Thyroid gland (tissue), 4 donors: Measurements from ENCODE around the gene ZSCAN1. TPM values are rescaled to one million over a fixed set of nuclear protein-coding genes. Genes with fewer than 3 reads are reported as not detected.

ENCODE experiments used
- DNase-seq, 2 donors: peaks; one replicate each; pipeline ENCODE4 v3.0.0-alpha.2; 2019
- H3K27ac ChIP-seq, 3 donors: fragments of 200-600 bp; sonication (generic); 1 replicate in 2 of 3; 2 replicates in 1 of 3; pipeline ENCODE4 v1.5.1; 2016 to 2019; ENCODE audit warnings: mild to moderate bottlenecking in 1 of 3, moderate library complexity in 1 of 3
- H3K27me3 ChIP-seq: fragments of 200-600 bp; sonication (generic); one replicate; pipeline ENCODE4 v1.5.1; 2019
- H3K36me3 ChIP-seq, 2 donors: fragments of 200-600 bp; sonication (generic); one replicate each; pipeline ENCODE4 v1.5.1; 2016 to 2019
- H3K4me1 ChIP-seq, 2 donors: fragments of 200-600 bp; sonication (generic); one replicate each; pipeline ENCODE4 v1.5.1; 2017 to 2019
- H3K4me3 ChIP-seq, 3 donors: fragments of 200-600 bp; sonication (generic); replicated peaks in 1 of 3; 1 replicate in 2 of 3; 2 replicates in 1 of 3; pipeline ENCODE4 v1.5.1; 2016; ENCODE audit warnings: mild to moderate bottlenecking in 1 of 3
- H3K9me3 ChIP-seq: fragments of 200-600 bp; sonication (generic); one replicate; pipeline ENCODE4 v1.5.1; 2017
- POLR2A ChIP-seq, 2 donors: fragments of 450-650 bp; IDR thresholded peaks; one replicate each; pipeline ENCODE4 v1.6.1; 2017; ENCODE audit warnings: antibody characterized with exemption in 2 of 2, mild to moderate bottlenecking in 2 of 2, moderate library complexity in 1 of 2
- WGBS, 2 donors: methylation state at CpG; one replicate each; pipeline ENCODE4 v1.1.5; 2017; 5-methylcytosine and 5-hydroxymethylcytosine counted together
- intact Hi-C: fragments of 100-400 bp; cut with DNase I; formaldehyde crosslinking; loops from one replicate; pipeline ENCODE4 v1.15.1; 2023
- total RNA-seq, 4 donors: library from RNA; depleted of rRNA; stranded (reverse); fragments of >200 nt; gene quantifications; one replicate each; pipeline ENCODE4 v1.2.3, GENCODE V29; 2016
- TF ChIP-seq, protein P1 (sequence below), 6 experiments: fragments of 200-600 bp in 3 of 6; fragments of 450-650 bp in 3 of 6; sonication (generic) in 3 of 6; IDR thresholded peaks; one replicate each; pipeline ENCODE4 v1.5.1; 2016 to 2019; ENCODE audit warnings: antibody characterized with exemption in 6 of 6, mild to moderate bottlenecking in 2 of 6, inconsistent platforms in 1 of 6, moderate library complexity in 1 of 6

Gene ZSCAN1
- total RNA-seq, 4 donors from 2014 or later, result 0.88 to 7.5 (median 3.4) TPM

DNA sequence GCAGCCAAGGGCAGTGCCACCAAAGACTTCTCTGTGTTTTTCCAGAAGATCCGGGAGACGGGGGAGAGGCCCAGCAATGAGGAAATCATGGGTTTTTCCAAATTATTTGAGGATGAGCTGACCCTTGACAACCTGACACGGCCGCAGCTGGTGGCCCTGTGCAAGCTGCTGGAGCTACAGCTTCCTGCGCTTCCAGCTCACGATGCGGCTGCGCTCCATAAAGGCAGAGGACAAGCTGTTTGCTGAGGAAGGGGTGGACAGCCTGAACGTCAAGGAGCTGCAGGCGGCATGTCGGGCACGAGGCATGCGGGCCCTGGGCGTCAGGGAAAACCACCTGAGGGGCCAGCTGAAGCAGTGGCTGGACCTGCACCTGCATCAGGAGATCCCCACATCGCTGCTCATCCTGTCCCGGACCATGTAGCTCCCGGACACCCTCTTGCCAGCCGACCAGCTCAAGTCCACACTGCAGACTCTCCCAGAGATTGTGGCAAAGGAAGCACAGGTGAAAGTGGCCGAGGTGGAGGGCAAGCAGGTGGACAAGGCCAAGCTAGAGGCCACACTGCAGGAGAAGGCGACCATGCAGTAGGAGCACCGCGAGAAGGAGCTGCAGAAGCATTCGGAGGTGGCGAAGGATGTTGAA lies 11.7 kb downstream of the ZSCAN1 start:
- H3K27ac ChIP-seq, result no peak overlapping the region
- H3K4me1 ChIP-seq, result no peaks in the 10 kb centered on the region
- no peak overlapping the region for H3K4me3 ChIP-seq
- no peaks in the 10 kb centered on the region for H3K27me3 ChIP-seq
- intact Hi-C loops, result no loop called here
- H3K9me3 ChIP-seq, result no peaks in the 10 kb centered on the region
- DNase-seq, result no peak
- no peaks in the 10 kb centered on the region for H3K36me3 ChIP-seq
- TF ChIP-seq POLR2A (IDR thresholded peaks at IDR 0.05), result no peak
- TF ChIP-seq, protein P1, sequence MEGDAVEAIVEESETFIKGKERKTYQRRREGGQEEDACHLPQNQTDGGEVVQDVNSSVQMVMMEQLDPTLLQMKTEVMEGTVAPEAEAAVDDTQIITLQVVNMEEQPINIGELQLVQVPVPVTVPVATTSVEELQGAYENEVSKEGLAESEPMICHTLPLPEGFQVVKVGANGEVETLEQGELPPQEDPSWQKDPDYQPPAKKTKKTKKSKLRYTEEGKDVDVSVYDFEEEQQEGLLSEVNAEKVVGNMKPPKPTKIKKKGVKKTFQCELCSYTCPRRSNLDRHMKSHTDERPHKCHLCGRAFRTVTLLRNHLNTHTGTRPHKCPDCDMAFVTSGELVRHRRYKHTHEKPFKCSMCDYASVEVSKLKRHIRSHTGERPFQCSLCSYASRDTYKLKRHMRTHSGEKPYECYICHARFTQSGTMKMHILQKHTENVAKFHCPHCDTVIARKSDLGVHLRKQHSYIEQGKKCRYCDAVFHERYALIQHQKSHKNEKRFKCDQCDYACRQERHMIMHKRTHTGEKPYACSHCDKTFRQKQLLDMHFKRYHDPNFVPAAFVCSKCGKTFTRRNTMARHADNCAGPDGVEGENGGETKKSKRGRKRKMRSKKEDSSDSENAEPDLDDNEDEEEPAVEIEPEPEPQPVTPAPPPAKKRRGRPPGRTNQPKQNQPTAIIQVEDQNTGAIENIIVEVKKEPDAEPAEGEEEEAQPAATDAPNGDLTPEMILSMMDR (IDR thresholded peaks at IDR 0.05), result no peak
- WGBS, 2 donors, result 97 to 98% methylated on average over 24 of the region's 24 CpGs

DNA sequence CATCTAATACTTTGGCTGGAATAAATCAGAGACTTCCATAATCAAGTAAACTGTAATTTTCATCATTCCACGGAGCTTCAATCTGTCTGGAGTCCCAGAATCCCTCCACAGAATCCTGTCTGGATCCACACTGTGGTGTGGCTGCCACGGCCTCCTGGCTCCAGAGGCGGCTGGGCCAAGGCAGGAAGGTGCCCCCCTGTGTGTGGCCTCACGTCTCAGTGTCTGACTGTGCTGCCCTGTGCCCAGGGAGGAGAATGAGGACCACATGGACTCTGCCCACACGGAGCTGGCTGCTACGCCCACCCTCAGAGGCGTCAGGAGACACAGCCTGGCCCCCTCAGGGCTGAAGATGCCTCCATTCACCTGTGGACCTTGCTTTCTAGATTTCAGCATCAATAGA lies 13.0 kb downstream of the ZSCAN1 start:
- H3K9me3 ChIP-seq, result no peaks in the 10 kb centered on the region
- TF ChIP-seq POLR2A (IDR thresholded peaks at IDR 0.05), result no peak
- TF ChIP-seq, protein P1 (IDR thresholded peaks at IDR 0.05), result no peak
- WGBS, 2 donors, result 92 to 100% methylated on average over 2 to 7 of the region's 7 CpGs
- H3K4me1 ChIP-seq, result no peaks in the 10 kb centered on the region
- intact Hi-C loops, result no loop called here
- no peaks in the 10 kb centered on the region for H3K36me3 ChIP-seq
- H3K4me3 ChIP-seq, result no peak overlapping the region
- no peaks in the 10 kb centered on the region for H3K27me3 ChIP-seq
- no peak overlapping the region for H3K27ac ChIP-seq
- DNase-seq, result no peak

DNA sequence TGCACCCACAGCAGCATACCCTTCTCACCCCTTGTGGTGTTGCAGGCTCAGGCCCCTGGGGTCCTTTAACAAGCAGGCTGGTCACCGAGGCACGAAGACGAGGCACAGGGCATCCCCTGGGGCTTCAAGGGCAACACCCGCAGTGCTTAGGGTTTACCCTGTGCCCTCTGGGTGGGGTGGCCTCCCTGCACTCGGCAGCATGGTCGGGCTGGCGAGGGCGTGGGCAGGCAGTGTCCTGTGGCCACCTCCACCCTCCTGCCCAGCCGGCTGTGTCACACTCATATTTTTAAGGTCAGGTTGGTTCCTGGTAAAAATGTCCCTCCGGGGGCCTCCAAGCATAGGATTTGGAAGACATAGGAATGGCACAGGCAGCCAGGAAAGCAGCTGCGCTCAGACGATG lies 13.8 kb downstream of the ZSCAN1 start:
- H3K9me3 ChIP-seq, result no peaks in the 10 kb centered on the region
- no peaks in the 10 kb centered on the region for H3K4me1 ChIP-seq
- no peaks in the 10 kb centered on the region for H3K36me3 ChIP-seq
- H3K4me3 ChIP-seq, result no peak overlapping the region
- no peak for TF ChIP-seq POLR2A (IDR thresholded peaks at IDR 0.05)
- TF ChIP-seq, protein P1 (IDR thresholded peaks at IDR 0.05), result no peak
- H3K27me3 ChIP-seq, result no peaks in the 10 kb centered on the region
- no peak for DNase-seq
- WGBS, 2 donors, result 91 to 94% methylated on average over 7 to 8 of the region's 12 CpGs
- H3K27ac ChIP-seq, result no peak overlapping the region
- intact Hi-C loops, result no loop called here

DNA sequence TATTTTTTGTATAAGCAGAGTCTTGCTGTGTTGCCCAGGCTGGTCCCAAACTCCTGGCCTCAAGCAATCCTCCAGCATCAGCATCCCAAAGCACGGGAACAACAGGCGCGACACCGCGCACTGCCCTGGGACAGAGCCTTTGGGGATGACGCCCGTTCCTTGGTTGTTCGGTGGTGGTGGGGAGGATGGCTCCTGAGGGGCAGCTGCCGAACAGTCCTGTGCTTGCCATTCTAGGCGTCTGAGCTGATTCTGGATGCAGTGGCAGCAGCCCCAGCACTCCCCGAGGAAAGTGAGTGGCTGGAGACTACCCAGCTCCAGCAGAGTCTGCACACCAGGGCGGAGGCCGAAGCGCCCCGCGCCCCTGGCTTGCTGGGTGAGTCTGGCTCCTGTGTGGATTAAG lies 18.4 kb downstream of the ZSCAN1 start:
- Histone ChIP-seq H3K4me3 (no peak overlapping the region), H3K36me3 (no peaks in the 10 kb centered on the region), H3K9me3 (no peaks in the 10 kb centered on the region), H3K27me3 (no peaks in the 10 kb centered on the region), H3K4me1 (peaks cover 0 to 15% of the 10 kb centered on the region in 2 donors), H3K27ac (no peak overlapping the region)
- 96 to 97% methylated on average over 14 to 16 of the region's 16 CpGs for WGBS, 2 donors
- TF ChIP-seq, protein P1 (IDR thresholded peaks at IDR 0.05), result no peak
- no peak for TF ChIP-seq POLR2A (IDR thresholded peaks at IDR 0.05)
- intact Hi-C loops, result no loop called here
- DNase-seq, result no peak

DNA sequence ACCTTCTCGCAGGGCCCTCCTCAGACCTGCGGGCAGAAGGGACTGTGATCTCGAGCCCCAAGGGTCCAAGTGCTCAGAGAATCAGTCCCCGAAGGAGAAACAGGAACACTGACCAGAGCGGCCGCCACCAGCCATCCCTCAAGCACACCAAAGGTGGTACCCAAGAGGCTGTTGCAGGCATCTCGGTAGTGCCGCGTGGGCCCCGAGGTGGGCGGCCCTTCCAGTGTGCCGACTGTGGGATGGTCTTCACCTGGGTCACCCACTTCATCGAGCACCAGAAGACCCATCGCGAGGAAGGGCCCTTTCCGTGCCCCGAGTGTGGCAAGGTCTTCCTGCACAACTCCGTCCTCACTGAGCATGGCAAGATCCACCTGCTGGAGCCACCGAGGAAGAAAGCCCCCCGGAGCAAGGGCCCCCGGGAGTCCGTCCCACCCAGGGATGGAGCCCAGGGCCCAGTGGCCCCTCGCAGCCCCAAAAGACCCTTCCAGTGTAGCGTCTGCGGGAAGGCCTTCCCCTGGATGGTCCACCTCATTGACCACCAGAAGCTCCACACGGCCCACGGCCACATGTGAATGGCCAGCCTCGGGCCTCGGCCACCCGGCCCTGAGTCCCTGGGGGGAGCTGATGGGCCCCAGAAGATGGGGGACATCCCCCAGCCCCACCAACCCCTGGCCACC lies 19.8 kb downstream of the ZSCAN1 start:
- H3K4me3 ChIP-seq, result no peak overlapping the region
- no peak for DNase-seq
- no peak overlapping the region for H3K27ac ChIP-seq
- no peaks in the 10 kb centered on the region for H3K9me3 ChIP-seq
- H3K36me3 ChIP-seq, result no peaks in the 10 kb centered on the region
- intact Hi-C loops, result no loop called here
- H3K4me1 ChIP-seq, result peaks cover 0 to 18% of the 10 kb centered on the region in 2 donors
- WGBS, 2 donors, result 91 to 97% methylated on average over 10 to 11 of the region's 30 CpGs
- no peaks in the 10 kb centered on the region for H3K27me3 ChIP-seq
- no peak for TF ChIP-seq POLR2A (IDR thresholded peaks at IDR 0.05)
- TF ChIP-seq, protein P1 (IDR thresholded peaks at IDR 0.05), result no peak
